ENCODE data around the gene LRP1B.

Gene LRP1B

DNA sequence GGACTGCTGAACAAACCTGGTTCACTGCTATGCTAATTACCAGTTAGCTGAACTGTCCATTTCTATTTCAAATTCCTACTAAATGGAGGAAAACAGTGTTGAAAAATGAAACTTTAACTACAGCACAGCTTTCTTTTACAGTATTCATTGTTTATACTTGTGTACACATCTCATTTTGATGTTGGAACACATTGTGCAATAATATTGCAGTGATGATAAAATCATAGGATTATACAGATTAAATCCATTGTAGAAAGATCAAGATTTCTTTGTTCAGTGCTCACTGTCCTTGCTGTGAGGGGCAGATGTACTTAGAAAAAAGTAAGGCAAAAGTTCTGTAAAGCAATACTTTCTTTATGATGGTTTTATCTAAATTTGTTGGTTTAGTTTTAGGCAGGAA lies 1055.1 kb downstream of the LRP1B start:
- peak; percentile 2 for DNase-seq (ENCODE audit: low read depth)
- TF ChIP-seq, protein P1, sequence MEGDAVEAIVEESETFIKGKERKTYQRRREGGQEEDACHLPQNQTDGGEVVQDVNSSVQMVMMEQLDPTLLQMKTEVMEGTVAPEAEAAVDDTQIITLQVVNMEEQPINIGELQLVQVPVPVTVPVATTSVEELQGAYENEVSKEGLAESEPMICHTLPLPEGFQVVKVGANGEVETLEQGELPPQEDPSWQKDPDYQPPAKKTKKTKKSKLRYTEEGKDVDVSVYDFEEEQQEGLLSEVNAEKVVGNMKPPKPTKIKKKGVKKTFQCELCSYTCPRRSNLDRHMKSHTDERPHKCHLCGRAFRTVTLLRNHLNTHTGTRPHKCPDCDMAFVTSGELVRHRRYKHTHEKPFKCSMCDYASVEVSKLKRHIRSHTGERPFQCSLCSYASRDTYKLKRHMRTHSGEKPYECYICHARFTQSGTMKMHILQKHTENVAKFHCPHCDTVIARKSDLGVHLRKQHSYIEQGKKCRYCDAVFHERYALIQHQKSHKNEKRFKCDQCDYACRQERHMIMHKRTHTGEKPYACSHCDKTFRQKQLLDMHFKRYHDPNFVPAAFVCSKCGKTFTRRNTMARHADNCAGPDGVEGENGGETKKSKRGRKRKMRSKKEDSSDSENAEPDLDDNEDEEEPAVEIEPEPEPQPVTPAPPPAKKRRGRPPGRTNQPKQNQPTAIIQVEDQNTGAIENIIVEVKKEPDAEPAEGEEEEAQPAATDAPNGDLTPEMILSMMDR (IDR thresholded peaks at IDR 0.05; ENCODE audit: insufficient read depth, low read depth, low read length, missing control alignments): no peak
- H3K4me3 ChIP-seq (ENCODE audit: low read length): no peak overlapping the region

DNA sequence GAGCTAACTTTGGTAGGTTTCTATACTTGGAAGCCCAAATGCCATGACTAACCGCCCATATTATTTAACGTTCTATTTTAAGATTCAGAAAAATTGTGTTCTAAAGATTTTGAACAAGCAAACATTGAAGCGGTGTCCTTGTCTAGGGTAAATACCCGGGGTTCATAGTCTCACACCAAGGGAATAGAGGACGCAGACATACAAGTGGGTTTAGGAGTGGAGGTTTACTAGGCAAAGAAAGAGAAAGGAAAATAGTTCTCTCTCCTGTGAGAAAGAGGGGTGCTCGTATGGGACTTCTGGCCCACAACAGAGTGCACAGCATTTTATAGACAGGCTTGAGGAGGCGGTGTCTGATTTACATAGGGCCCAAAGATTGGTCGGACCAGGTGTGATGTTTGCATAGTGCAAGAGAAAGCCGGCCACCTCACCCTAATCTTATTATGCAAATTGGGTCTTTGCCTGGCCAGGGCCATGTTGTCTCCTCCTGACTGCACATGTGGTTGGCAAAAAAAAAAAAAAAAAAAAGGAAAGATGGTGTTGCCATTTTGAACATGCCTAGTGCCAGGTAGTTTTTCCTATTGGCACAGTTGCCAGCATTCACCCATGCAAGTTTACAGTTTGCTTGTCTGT lies 1062.6 kb downstream of the LRP1B start:
- no peak for DNase-seq (ENCODE audit: low read depth)
- TF ChIP-seq, protein P1 (IDR thresholded peaks at IDR 0.05; ENCODE audit: insufficient read depth, low read depth, low read length, missing control alignments): no peak
- H3K4me3 ChIP-seq (ENCODE audit: low read length): no peak overlapping the region

DNA sequence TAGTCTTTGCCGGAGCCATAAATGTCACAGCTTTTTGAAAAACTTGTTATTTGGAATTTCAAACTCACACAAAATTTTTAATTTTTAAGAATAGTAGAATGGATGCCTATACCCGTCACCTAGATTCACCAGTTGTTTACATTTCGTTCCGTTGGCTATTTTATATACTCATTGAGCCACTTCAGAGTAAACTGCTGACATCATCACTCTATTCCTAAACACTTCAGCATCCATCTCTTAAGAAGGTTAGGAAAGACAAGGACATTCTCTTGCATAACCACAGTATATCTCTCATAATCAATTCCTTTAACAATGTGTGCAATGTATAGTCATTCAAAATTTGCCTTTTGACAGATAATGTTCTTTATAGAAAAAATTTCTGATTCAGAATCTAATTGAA lies 1065.8 kb downstream of the LRP1B start:
- H3K4me3 ChIP-seq (ENCODE audit: low read length): no peak overlapping the region
- no peak for DNase-seq (ENCODE audit: low read depth)
- TF ChIP-seq, protein P1 (IDR thresholded peaks at IDR 0.05; ENCODE audit: insufficient read depth, low read depth, low read length, missing control alignments): no peak

DNA sequence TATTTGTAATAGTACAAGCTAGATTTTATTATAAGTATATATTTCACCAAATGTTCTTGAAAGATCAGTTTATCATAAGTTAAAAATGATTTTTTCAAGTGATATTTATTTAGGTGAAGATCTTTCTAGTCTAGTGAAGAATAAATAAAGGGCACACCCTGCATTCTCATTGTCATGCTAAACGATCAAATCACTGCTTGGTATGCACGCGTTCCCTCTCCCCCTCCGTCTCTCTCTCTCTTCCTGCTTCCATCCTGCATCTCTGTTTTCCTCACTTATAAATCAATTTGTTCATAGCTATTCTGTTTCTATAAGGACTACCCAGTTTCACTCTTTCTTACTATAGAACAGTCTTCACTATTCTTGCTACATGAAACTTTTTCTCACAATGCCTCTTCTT lies 1067.4 kb downstream of the LRP1B start:
- H3K4me3 ChIP-seq (ENCODE audit: low read length): no peak overlapping the region
- TF ChIP-seq, protein P1 (IDR thresholded peaks at IDR 0.05; ENCODE audit: insufficient read depth, low read depth, low read length, missing control alignments): no peak
- DNase-seq (ENCODE audit: low read depth): peak; percentile 6

DNA sequence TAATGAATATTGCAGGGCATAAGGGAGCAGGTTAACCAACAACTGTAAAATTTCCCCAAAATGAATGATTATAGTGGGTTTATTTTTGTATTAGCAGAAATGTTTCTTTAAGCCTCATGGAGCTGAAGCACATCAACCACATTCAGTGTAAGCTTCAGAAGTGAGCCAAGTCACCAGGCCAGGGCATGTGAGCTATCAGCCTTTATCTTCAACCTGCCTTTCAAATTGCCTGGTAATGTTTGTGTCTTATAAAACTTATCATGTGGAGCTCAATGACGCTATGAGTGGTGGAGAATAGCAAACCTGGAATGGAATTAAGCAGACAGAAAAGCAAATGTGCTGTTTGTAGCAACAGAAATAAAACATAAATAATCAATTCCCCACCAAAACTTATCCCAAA lies 1068.4 kb downstream of the LRP1B start:
- TF ChIP-seq, protein P1 (IDR thresholded peaks at IDR 0.05; ENCODE audit: insufficient read depth, low read depth, low read length, missing control alignments): no peak
- no peak overlapping the region for H3K4me3 ChIP-seq (ENCODE audit: low read length)
- DNase-seq (ENCODE audit: low read depth): no peak

DNA sequence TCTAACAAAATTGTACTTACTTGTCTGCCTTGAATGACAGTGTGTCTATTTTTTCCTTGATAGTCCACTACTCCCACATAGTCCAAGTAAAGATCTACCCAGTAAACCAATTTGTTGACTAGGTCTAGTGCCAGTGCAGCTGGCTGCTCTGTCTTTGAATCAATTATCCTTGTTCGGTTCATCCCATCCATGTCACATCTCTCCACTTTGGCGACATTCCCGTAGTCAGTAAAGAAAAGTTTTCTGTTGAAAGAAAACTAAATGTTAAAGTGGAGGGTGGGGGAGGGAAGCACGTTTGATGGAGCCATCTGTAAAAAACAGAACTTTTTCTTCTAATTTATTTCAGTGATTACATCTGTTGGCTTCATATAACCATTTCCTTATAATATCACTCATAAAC lies 1068.8 kb downstream of the LRP1B start:
- H3K4me3 ChIP-seq (ENCODE audit: low read length): no peak overlapping the region
- TF ChIP-seq, protein P1 (IDR thresholded peaks at IDR 0.05; ENCODE audit: insufficient read depth, low read depth, low read length, missing control alignments): no peak
- no peak for DNase-seq (ENCODE audit: low read depth)

DNA sequence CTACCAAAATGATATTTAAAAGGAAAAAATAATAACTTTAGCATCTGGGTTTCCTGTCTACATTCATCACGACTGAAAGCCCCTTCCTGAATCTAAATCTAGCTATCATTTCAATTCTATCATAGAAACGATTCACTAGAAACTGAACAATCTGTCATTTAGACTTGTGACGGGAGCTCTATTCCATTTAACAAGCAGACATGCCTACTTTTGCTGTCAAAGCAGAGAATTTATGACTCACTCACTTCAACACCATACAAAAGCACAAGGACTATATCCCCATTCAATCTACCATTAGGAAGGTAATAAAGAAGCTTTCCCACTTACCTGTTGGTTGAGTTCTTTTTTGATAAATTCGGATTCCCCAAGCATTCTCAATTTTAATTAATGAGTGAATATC lies 1072.3 kb downstream of the LRP1B start:
- TF ChIP-seq, protein P1 (IDR thresholded peaks at IDR 0.05; ENCODE audit: insufficient read depth, low read depth, low read length, missing control alignments): no peak
- H3K4me3 ChIP-seq (ENCODE audit: low read length): no peak overlapping the region
- DNase-seq (ENCODE audit: low read depth): peak; percentile 8
